Endodermal cell (in vitro differentiated cells): ENCODE results near the gene FAM13A. TPM values are rescaled to one million over a fixed set of nuclear protein-coding genes. Genes with fewer than 3 reads are reported as not detected.

Source experiments
- DNase-seq: peaks from one replicate; pipeline ENCODE4 v3.0.0-alpha.2; 2017
- H3K27ac ChIP-seq: 2 replicates; pipeline ENCODE4 v1.5.1; 2013; ENCODE audit warnings: mild to moderate bottlenecking, low read depth, low read length, moderate library complexity
- H3K27me3 ChIP-seq: 2 replicates; pipeline ENCODE4 v1.6.1; 2013; ENCODE audit warnings: mild to moderate bottlenecking, low read length, moderate library complexity; ENCODE audit not compliant: insufficient read depth, control insufficient read depth, poor library complexity, severe bottlenecking
- H3K36me3 ChIP-seq: 2 replicates; pipeline ENCODE4 v1.7.0; 2013; ENCODE audit warnings: mild to moderate bottlenecking, low read length, moderate library complexity; ENCODE audit not compliant: control insufficient read depth, insufficient read depth
- H3K4me1 ChIP-seq: one replicate; pipeline ENCODE4 v1.7.0; 2013; ENCODE audit warnings: low read length; ENCODE audit not compliant: control insufficient read depth, insufficient read depth
- H3K4me3 ChIP-seq: 2 replicates; pipeline ENCODE4 v1.5.1; 2013; ENCODE audit warnings: mild to moderate bottlenecking, low read length, moderate library complexity
- H3K9ac ChIP-seq: 2 replicates; pipeline ENCODE4 v1.6.1; 2013; ENCODE audit warnings: mild to moderate bottlenecking, low read length, moderate library complexity; ENCODE audit not compliant: poor library complexity, severe bottlenecking; ENCODE audit errors: extremely low read depth
- H3K9me3 ChIP-seq: 2 replicates; pipeline ENCODE4 v1.6.1; 2013; ENCODE audit warnings: mild to moderate bottlenecking, low read length, moderate library complexity; ENCODE audit not compliant: control insufficient read depth
- H3K27ac Mint-ChIP-seq: 2 replicates; pipeline ENCODE4 v1.8.0; 2020; ENCODE audit warnings: mixed read lengths
- H3K27me3 Mint-ChIP-seq: 2 replicates; pipeline ENCODE4 v1.8.0; 2021; ENCODE audit warnings: mild to moderate bottlenecking, mixed read lengths; ENCODE audit not compliant: insufficient read depth
- H3K36me3 Mint-ChIP-seq: 2 replicates; pipeline ENCODE4 v1.8.0; 2020; ENCODE audit warnings: low read depth, mixed read lengths
- H3K4me1 Mint-ChIP-seq: 2 replicates; pipeline ENCODE4 v1.8.0; 2020; ENCODE audit warnings: mixed read lengths
- H3K4me3 Mint-ChIP-seq: 2 replicates; pipeline ENCODE4 v1.8.0; 2020; ENCODE audit warnings: mild to moderate bottlenecking, moderate library complexity, mixed read lengths
- H3K9me3 Mint-ChIP-seq: 2 replicates; pipeline ENCODE4 v1.8.0; 2020; ENCODE audit warnings: mild to moderate bottlenecking, mixed read lengths
- CTCF ChIP-seq: fragments of 200-600 bp; sonication (generic); conservative IDR thresholded peaks from 2 replicates; pipeline ENCODE4 v1.5.0; 2021; ENCODE audit warnings: antibody characterized with exemption, mild to moderate bottlenecking
- WGBS, 2 experiments: methylation state at CpG; one replicate each; pipeline versions ENCODE4 v1.1.5 to v1.1.7; 2013; ENCODE audit warnings: missing lambda C conversion rate in 2 of 2, mixed read lengths in 1 of 2; ENCODE audit not compliant: insufficient coverage in 1 of 2, insufficient read length in 1 of 2; 5-methylcytosine and 5-hydroxymethylcytosine counted together
- total RNA-seq, 2 donors: library from RNA; stranded (reverse); fragmentation: NEBNext Ultra II Directional in 1 of 2; extraction: Animal tissue kit (Norgen Biotek cat#: 25700) in 1 of 2; gene quantifications; 2 replicates in 1 of 2; 3 replicates in 1 of 2; pipeline ENCODE4 v1.2.1, GENCODE V29; 2021

The FAM13A gene
- total RNA-seq, 2 donors from 2014 or later: 13.6 to 17.0 TPM

GRCh38 chr4:88794952-88795351 is 262.0 kb downstream of the FAM13A start:
- no peak for DNase-seq
- TF ChIP-seq CTCF: no peak
- Mint-ChIP-seq H3K4me1 (peaks cover 6% of the 10 kb centered on the region), H3K4me3 (no peak overlapping the region), H3K36me3 (no peaks in the 10 kb centered on the region), H3K9me3 (no peaks in the 10 kb centered on the region), H3K27me3 (no peaks in the 10 kb centered on the region), H3K27ac (no peak overlapping the region)
- H3K27ac ChIP-seq: no peak overlapping the region
- no peak overlapping the region for H3K9ac ChIP-seq
- H3K9me3 ChIP-seq: no peaks in the 10 kb centered on the region
- no peaks in the 10 kb centered on the region for H3K27me3 ChIP-seq
- no peaks in the 10 kb centered on the region for H3K36me3 ChIP-seq
- no peaks in the 10 kb centered on the region for H3K4me1 ChIP-seq
- H3K4me3 ChIP-seq: no peak overlapping the region

- Mint-ChIP-seq H3K27ac (no peak overlapping the region), H3K27me3 (no peaks in the 10 kb centered on the region), H3K4me1 (peaks cover 6% of the 10 kb centered on the region), H3K9me3 (no peaks in the 10 kb centered on the region), H3K4me3 (no peak overlapping the region), H3K36me3 (no peaks in the 10 kb centered on the region)
- Histone ChIP-seq H3K4me1 (no peaks in the 10 kb centered on the region), H3K9me3 (no peaks in the 10 kb centered on the region), H3K9ac (no peak overlapping the region), H3K27ac (no peak overlapping the region), H3K36me3 (no peaks in the 10 kb centered on the region), H3K27me3 (no peaks in the 10 kb centered on the region), H3K4me3 (no peak overlapping the region)
- no peak for TF ChIP-seq CTCF
- WGBS, 2 experiments: 92 to 100% methylated on average over 2 to 3 of the region's 4 CpGs
- no peak for DNase-seq
Observed at GRCh38 chr4:88794087-88794690, 262.8 kb downstream of the FAM13A start.

GRCh38 chr4:88793475-88793874 is 263.5 kb downstream of the FAM13A start:
- no peak overlapping the region for H3K4me3 Mint-ChIP-seq

More at GRCh38 chr4:88793475-88793874, 263.5 kb downstream of the FAM13A start:
- no peak overlapping the region for H3K27ac ChIP-seq
- Mint-ChIP-seq H3K4me1 (peaks cover 6% of the 10 kb centered on the region), H3K27me3 (no peaks in the 10 kb centered on the region), H3K27ac (no peak overlapping the region), H3K9me3 (no peaks in the 10 kb centered on the region), H3K36me3 (no peaks in the 10 kb centered on the region)
- no peak for DNase-seq
- H3K4me1 ChIP-seq: no peaks in the 10 kb centered on the region
- no peak for TF ChIP-seq CTCF
- H3K9ac ChIP-seq: no peak overlapping the region
- H3K27me3 ChIP-seq: no peaks in the 10 kb centered on the region
- H3K9me3 ChIP-seq: no peaks in the 10 kb centered on the region
- H3K36me3 ChIP-seq: no peaks in the 10 kb centered on the region
- no peak overlapping the region for H3K4me3 ChIP-seq
- 93% methylated on average over 1 of the region's 1 CpG; no CpG with 5 or more reads in 1 of the 2 experiments for WGBS, 2 experiments
